MM.1S (cell line): ENCODE measurements around the gene DHX35.

ENCODE experiments used
- DNase-seq: peaks from one replicate; pipeline ENCODE4 v3.0.0-alpha.2; 2015
- H2AFZ ChIP-seq: fragments of 300-600 bp; sonication (generic); 2 replicates; pipeline ENCODE4 v1.6.0; 2016; ENCODE audit warnings: antibody characterized with exemption, low read length
- H3F3A ChIP-seq: fragments of 300-600 bp; sonication (generic); 2 replicates; pipeline ENCODE4 v1.6.1; 2016; ENCODE audit warnings: mild to moderate bottlenecking, antibody characterized with exemption, low read length, moderate library complexity, mixed read lengths; ENCODE audit not compliant: insufficient read depth
- H3K27ac ChIP-seq: fragments of 300-600 bp; sonication (generic); 2 replicates; pipeline ENCODE4 v1.5.1; 2016; ENCODE audit warnings: mild to moderate bottlenecking, low read length
- H3K27me3 ChIP-seq: fragments of 300-600 bp; sonication (generic); replicated peaks from 2 replicates; pipeline ENCODE4 v1.6.0; 2016; ENCODE audit warnings: low read length; ENCODE audit not compliant: insufficient read depth
- H3K36me3 ChIP-seq: fragments of 300-600 bp; sonication (generic); replicated peaks from 2 replicates; pipeline ENCODE4 v1.6.1; 2016; ENCODE audit warnings: mild to moderate bottlenecking, low read length, mixed read lengths; ENCODE audit not compliant: insufficient read depth
- H3K4me1 ChIP-seq: fragments of 300-600 bp; sonication (generic); 2 replicates; pipeline ENCODE4 v1.6.1; 2016; ENCODE audit warnings: low read length, mixed read lengths
- H3K4me2 ChIP-seq: fragments of 300-600 bp; sonication (generic); 2 replicates; pipeline ENCODE4 v1.6.0; 2016; ENCODE audit warnings: low read depth, low read length
- H3K4me3 ChIP-seq: fragments of 300-600 bp; sonication (generic); 2 replicates; pipeline ENCODE4 v1.5.1; 2016; ENCODE audit warnings: low read length, mixed read lengths
- H3K79me2 ChIP-seq: fragments of 300-600 bp; sonication (generic); 2 replicates; pipeline ENCODE4 v1.6.1; 2016; ENCODE audit warnings: mixed run types, low read length, mixed read lengths
- H3K9ac ChIP-seq: fragments of 300-600 bp; sonication (generic); 2 replicates; pipeline ENCODE4 v1.6.1; 2016; ENCODE audit warnings: low read length, mixed read lengths
- H3K9me2 ChIP-seq: fragments of 300-600 bp; sonication (generic); replicated peaks from 2 replicates; pipeline ENCODE4 v1.6.1; 2016; ENCODE audit warnings: mild to moderate bottlenecking, low read length, mixed read lengths; ENCODE audit not compliant: insufficient read depth
- H3K9me3 ChIP-seq: fragments of 300-600 bp; sonication (generic); replicated peaks from 2 replicates; pipeline ENCODE4 v1.6.1; 2016; ENCODE audit warnings: mild to moderate bottlenecking, low read length, mixed read lengths; ENCODE audit not compliant: insufficient read depth
- H4K20me1 ChIP-seq: fragments of 300-600 bp; sonication (generic); 2 replicates; pipeline ENCODE4 v1.6.1; 2016; ENCODE audit warnings: mild to moderate bottlenecking, low read length, moderate library complexity, mixed read lengths; ENCODE audit not compliant: insufficient read depth
- CTCF ChIP-seq: fragments of 300-600 bp; sonication (generic); IDR thresholded peaks from 2 replicates; pipeline ENCODE4 v1.5.1; 2016; ENCODE audit warnings: antibody characterized with exemption, low read length, mixed read lengths
- EZH2 ChIP-seq: fragments of 300-600 bp; sonication (generic); optimal IDR thresholded peaks from 2 replicates; pipeline ENCODE3; 2017; ENCODE audit warnings: low read depth, mild to moderate bottlenecking, antibody characterized with exemption, low read length, mixed read lengths
- EZH2phosphoT487 ChIP-seq: fragments of 300-600 bp; sonication (generic); IDR thresholded peaks from 2 replicates; pipeline ENCODE4 v1.6.1; 2018; ENCODE audit warnings: antibody characterized with exemption, low read length

The DHX35 gene

GRCh38 chr20:38937978-38938473 lies 24.1 kb upstream of the DHX35 start:
- no peak for TF ChIP-seq EZH2phosphoT487
- TF ChIP-seq CTCF = no peak
- TF ChIP-seq EZH2 = no peak
- H3K36me3 ChIP-seq = peaks cover 12% of the 10 kb centered on the region
- peaks cover 99% of the 10 kb centered on the region for H3K79me2 ChIP-seq
- no peak overlapping the region for H3K4me3 ChIP-seq
- H3K27me3 ChIP-seq = no peaks in the 10 kb centered on the region
- no peak overlapping the region for H3K4me2 ChIP-seq
- H2AFZ ChIP-seq = no peak overlapping the region
- no peaks in the 10 kb centered on the region for H3K4me1 ChIP-seq
- H3K9me3 ChIP-seq = no peaks in the 10 kb centered on the region
- H4K20me1 ChIP-seq = peaks cover 5% of the 10 kb centered on the region; the same call in 1 of the 2 replicates
- no peak overlapping the region for H3K9ac ChIP-seq
- no peak for DNase-seq
- H3K27ac ChIP-seq = no peak overlapping the region
- H3K9me2 ChIP-seq = no peaks in the 10 kb centered on the region
- H3F3A ChIP-seq = no peaks in the 10 kb centered on the region

GRCh38 chr20:38939686-38940085 lies 22.5 kb upstream of the DHX35 start:
- DNase-seq = no peak
- TF ChIP-seq CTCF (no peak), EZH2 (no peak), EZH2phosphoT487 (no peak)
- Histone ChIP-seq H3K4me2 (no peak overlapping the region), H3K27ac (no peak overlapping the region), H3F3A (0 out of 2 replicates have a peak, but pooled peaks cover 4% of the 10 kb centered on the region), H3K4me1 (no peaks in the 10 kb centered on the region), H3K27me3 (no peaks in the 10 kb centered on the region), H3K36me3 (peaks cover 14% of the 10 kb centered on the region; the same call in 1 of the 2 replicates), H3K9me2 (no peaks in the 10 kb centered on the region), H3K9me3 (no peaks in the 10 kb centered on the region), H3K9ac (no peak overlapping the region), H2AFZ (no peak overlapping the region), H3K4me3 (no peak overlapping the region), H3K79me2 (peaks cover 93% of the 10 kb centered on the region), H4K20me1 (peaks cover 1% of the 10 kb centered on the region; the same call in 1 of the 2 replicates)

- Histone ChIP-seq H3F3A (0 out of 2 replicates have a peak, but pooled peaks cover 4% of the 10 kb centered on the region), H3K4me2 (no peak overlapping the region), H2AFZ (no peak overlapping the region), H3K9ac (no peak overlapping the region), H3K27me3 (no peaks in the 10 kb centered on the region), H3K9me3 (no peaks in the 10 kb centered on the region), H4K20me1 (no peaks in the 10 kb centered on the region), H3K79me2 (peaks cover 87% of the 10 kb centered on the region), H3K36me3 (peaks cover 14% of the 10 kb centered on the region; the same call in 1 of the 2 replicates), H3K4me3 (no peak overlapping the region), H3K27ac (no peak overlapping the region), H3K4me1 (no peaks in the 10 kb centered on the region), H3K9me2 (no peaks in the 10 kb centered on the region)
- no peak for DNase-seq
- TF ChIP-seq EZH2 (no peak), CTCF (no peak), EZH2phosphoT487 (no peak)
Observed at GRCh38 chr20:38940644-38941043, 21.5 kb upstream of the DHX35 start.
